ENCODE measurements around the gene PDE4C.
"Not testable (repeated sequence)": the region's sequence is repeated elsewhere in the genome, so short reads cannot be mapped to it uniquely, and the experiment has no call there.

PDE4C gene

DNA sequence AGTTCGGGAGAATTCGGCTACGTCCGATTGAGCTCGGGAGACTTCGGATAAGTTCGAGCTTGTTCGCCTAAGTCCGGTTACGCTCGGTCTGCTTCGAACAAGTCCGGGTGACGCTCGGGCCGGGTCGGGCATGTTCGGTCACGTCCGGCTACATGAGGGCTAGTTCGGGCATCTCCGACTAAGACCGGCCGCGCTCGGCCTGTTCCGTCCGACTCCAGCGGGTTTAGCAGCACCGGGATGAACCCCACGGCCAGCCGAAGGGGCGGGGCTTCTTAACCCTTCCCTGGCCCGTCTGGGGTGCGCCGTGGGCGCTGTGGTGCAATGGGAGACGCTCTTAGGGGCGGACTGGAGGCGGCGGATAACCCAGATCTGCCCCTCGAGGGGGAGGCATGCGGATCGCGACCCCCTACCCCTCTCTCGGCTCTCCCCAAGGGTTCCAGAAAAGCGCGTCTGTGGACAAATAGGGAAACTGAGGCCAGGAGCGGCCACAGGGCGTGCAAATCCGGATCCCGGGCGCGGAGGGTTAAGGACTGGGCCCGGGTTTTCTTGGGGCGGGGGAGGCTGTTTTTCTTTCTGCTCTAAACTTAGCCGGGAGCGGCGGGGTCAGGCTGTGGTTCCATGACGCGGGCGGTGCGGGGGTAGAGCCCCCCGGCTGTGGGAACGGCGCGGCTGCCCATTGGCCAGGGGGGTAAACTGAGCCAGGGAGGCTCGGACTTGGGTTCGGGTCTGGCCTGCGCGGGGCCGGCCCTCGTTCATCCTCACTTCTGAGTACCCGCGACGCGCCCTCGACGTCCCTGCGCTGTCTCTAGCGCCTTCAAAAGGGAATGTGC lies 1.5 kb downstream of the PDE4C start:
- Mint-ChIP-seq H3K36me3 (ENCODE audit: insufficient read depth) (peaks cover 2% of the 10 kb centered on the region), H3K27ac (peak overlapping the region in 1 of 2 donors; percentile 85), H3K4me1 (ENCODE audit: low read depth in 2 of 2) (peaks cover 18 to 24% of the 10 kb centered on the region in 2 donors), H3K9me3 (no peaks in the 10 kb centered on the region), H3K4me3 (peak overlapping the region; percentile 84 to 97), H3K27me3 (peaks cover 52 to 86% of the 10 kb centered on the region in 2 donors)
- DNase-seq (peak; percentile 79 to 81 (median 80)), ATAC-seq (replicated peaks) (peak; percentile 94)

DNA sequence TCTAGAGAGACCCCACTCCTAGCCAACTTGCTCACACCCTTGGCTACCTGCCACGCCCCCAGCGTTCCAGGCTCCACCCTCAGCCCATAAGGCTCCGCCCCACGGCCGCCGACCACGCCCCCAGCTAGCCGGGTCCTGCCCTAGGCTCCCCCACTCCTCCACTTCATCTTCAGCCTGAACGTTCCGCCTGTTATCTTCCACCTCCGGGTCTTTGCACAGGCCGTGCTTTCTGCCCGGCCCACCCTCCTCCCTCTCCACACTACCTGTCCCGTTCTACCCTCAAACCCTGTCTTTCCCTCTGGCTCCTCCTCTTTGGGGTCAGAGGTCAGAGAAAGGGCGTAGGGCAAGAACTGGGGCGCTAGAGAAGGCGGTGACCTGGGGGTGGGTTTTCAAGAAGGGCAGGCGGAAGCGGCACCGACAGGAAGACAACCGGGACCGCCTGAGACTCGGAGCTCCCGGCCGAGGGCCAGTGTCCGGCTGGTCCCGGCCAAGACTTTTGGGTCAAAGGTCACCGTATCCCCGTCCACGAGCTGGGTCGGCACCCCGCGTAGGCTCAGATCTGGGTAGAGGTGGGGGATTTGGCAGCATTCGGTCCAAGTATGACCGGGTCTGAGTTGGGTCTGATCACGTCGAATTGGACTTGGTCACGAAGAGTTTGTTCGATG lies 2.2 kb downstream of the PDE4C start:
- Mint-ChIP-seq H3K27ac (peak overlapping the region in 1 of 2 donors; percentile 85), H3K36me3 (ENCODE audit: insufficient read depth) (peaks cover 2% of the 10 kb centered on the region), H3K4me3 (peak overlapping the region; percentile 84 to 97), H3K4me1 (ENCODE audit: low read depth in 2 of 2) (peaks cover 18 to 23% of the 10 kb centered on the region in 2 donors), H3K27me3 (peaks cover 49 to 81% of the 10 kb centered on the region in 2 donors), H3K9me3 (no peaks in the 10 kb centered on the region)
- ATAC-seq (replicated peaks) (peak; percentile 5), DNase-seq (peak in 1 of 3 experiments; percentile 25)

DNA sequence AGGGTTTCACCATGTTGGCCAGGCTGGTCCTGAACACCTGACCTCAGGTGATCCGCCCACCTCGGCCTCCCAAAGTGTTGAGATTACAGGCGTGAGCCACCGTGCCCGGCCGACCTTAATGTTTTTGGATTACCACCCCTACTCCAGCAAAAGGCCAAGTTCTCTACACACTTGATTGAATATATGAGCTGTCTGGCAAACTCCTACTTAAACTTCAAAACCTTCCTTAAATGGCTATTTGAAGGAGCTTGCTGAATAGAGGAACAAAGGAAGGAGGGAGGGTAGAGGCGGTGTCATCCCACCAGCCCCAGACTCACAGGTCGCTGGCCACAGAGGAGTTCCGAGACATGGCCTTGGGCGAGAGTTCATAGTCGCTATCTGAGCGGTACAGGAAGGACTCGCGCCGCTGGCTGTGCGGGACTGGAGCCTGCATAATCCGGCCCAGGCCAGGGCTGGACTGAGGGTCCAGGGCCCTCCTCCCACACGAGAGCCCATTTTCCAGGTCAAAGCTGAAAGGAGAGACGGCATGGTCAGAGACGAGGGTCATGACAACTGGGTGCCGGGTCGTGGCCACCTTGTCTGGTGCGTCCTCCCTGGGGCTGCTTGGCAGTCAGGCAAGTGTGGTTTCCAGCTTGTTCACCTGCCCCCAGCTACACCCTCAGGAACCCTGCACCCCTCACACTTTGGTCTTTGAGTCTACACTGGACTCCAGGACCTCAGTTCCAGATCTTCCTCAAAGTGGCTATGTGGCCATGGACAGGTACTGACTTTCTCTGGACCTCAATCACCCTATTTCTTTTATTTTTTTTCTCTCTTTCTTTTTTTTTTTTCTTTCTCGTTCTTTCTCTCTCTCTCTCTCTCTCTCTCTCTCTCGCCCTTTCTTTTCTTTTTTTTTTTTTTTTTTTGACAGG lies 4.2 kb downstream of the PDE4C start:
- H3K4me3 Mint-ChIP-seq = no peak overlapping the region
- peaks cover under 1% of the 10 kb centered on the region for H3K36me3 Mint-ChIP-seq (ENCODE audit: insufficient read depth)
- no peak overlapping the region for H3K27ac Mint-ChIP-seq
- peaks cover 18 to 21% of the 10 kb centered on the region in 2 donors for H3K4me1 Mint-ChIP-seq (ENCODE audit: low read depth in 2 of 2)
- no peak for ATAC-seq (replicated peaks)
- peaks cover 38 to 69% of the 10 kb centered on the region in 2 donors for H3K27me3 Mint-ChIP-seq
- H3K9me3 Mint-ChIP-seq = no peaks in the 10 kb centered on the region
- no peak for DNase-seq

DNA sequence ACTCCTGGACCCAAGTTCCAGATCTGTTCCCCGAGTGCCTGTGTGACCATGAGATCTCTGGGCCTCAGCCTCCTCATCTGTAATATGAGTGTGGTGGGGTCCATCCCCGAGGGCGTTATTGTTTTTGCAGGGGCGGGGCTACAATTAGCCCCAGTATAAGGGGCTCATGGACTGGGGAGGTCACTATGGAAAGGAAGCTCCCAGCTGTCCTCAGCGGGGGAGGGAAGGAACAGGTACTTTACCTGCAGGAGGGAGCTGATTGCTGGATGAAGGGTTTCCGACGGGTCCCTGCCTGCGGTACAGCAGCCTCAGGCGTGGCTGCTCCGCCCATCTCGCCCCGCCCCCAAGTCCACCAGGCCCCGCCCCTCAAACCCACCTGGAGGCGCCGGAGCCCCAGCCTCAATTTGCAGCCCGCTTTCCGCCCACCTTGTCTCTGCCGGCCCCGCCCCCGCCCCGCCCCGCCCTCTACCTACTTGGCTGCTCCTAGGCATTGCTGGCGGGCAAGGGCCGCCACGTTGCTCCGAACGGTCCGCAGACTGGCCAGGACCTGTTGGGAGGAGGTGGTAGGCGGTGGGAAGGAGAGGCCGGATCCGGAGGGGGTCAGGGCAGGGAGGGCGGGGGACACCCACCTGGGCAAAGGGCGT lies 5.5 kb downstream of the PDE4C start:
- peaks cover 28 to 56% of the 10 kb centered on the region in 2 donors for H3K27me3 Mint-ChIP-seq
- DNase-seq = no peak

DNA sequence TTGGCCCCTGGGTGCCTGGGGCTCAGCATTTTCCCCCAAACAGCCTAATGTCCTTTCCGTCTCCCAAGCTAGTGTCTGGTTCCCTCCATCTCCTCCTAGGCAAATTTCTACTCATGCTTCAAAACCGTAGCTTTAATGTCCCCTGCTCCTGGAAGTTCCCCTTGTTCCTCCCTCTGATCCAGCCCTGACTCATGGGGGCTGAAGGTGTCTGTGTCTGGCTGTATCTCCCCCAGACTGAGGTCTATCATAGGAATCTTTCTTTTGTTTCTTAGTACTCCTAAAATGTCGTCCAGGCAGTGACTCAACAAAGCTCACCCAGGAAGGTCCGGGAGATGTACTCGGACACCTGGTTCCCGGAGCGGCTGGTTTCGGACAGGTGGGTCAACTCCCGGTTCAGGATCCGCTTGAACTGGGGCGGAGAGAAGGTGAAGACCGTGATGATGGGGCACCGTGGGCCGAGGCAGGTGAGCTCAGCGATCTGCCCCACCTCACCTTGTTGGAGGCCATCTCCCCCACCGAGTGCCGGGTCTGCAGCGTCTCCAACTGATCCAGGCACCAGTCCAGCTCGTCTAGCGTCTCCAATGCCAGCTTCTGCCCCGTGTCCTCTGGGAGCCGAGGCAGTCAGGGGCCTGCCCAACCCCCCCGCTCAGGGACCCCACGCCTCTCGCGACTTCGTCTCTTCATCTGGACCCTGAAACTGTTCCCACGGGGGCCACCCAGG lies 6.2 kb downstream of the PDE4C start:
- ATAC-seq (replicated peaks) = no peak
- Mint-ChIP-seq H3K27ac (no peak overlapping the region), H3K27me3 (peaks cover 22 to 49% of the 10 kb centered on the region in 2 donors), H3K4me3 (no peak overlapping the region), H3K4me1 (ENCODE audit: low read depth in 2 of 2) (peaks cover 13 to 15% of the 10 kb centered on the region in 2 donors), H3K9me3 (no peaks in the 10 kb centered on the region), H3K36me3 (ENCODE audit: insufficient read depth) (no peaks in the 10 kb centered on the region)
- DNase-seq = no peak

More for the DNA sequence above, 5.5 kb downstream of the PDE4C start:
- Mint-ChIP-seq H3K36me3 (ENCODE audit: insufficient read depth) (no peaks in the 10 kb centered on the region), H3K27ac (no peak overlapping the region), H3K4me1 (ENCODE audit: low read depth in 2 of 2) (peaks cover 15 to 18% of the 10 kb centered on the region in 2 donors), H3K9me3 (no peaks in the 10 kb centered on the region), H3K4me3 (no peak overlapping the region)
- ATAC-seq (replicated peaks) = no peak

DNA sequence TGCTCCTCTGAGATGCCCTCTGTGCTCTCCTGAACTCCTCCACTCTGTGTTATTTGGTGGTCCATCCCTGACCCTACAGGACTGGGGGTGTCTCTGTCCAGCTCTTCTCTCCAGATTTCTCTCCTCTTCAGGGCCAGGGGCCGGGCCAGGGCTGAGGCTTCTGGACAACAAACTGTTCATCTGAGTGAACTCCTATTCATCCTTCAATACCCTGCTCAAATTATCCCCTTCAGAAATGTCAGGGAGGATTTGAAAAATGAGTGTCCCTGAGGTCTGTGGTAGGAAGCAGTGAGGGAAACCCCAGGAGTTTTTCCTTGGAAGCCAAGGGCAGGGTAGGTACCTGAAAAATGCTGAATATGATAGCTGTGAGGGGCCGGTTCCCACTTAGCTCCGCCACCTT lies 7.6 kb downstream of the PDE4C start:
- H3K9me3 Mint-ChIP-seq = no peaks in the 10 kb centered on the region
- no peaks in the 10 kb centered on the region for H3K36me3 Mint-ChIP-seq (ENCODE audit: insufficient read depth)
- H3K27me3 Mint-ChIP-seq = peaks cover 8 to 34% of the 10 kb centered on the region in 2 donors
- no peak for DNase-seq
- peaks cover 0 to 5% of the 10 kb centered on the region in 2 donors for H3K4me1 Mint-ChIP-seq (ENCODE audit: low read depth in 2 of 2)
- no peak for ATAC-seq (replicated peaks)
- H3K27ac Mint-ChIP-seq = no peak overlapping the region
- H3K4me3 Mint-ChIP-seq = no peak overlapping the region

DNA sequence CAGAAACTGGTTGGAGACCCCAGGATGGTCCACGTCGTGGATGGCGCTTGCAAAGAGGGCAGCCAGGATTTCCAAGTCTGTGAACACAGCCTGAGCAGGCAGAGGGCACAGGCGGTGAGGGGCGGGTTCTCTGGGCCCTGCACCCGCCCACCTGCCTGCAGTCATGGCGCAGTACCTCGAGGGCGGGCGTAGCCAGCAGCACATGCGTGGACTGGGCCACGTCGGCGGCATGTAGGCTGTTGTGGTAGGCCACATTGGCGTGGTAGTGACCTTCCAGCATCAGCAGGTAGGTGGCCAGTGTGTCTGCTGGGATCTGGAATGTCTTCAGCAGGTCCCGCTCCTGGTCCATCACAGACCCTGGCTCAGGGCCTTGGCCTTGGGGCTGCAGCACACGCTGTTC lies 8.1 kb downstream of the PDE4C start:
- peaks cover 0 to 5% of the 10 kb centered on the region in 2 donors for H3K4me1 Mint-ChIP-seq (ENCODE audit: low read depth in 2 of 2)
- no peak for DNase-seq
- H3K27me3 Mint-ChIP-seq = peaks cover 5 to 32% of the 10 kb centered on the region in 2 donors
- no peak overlapping the region for H3K4me3 Mint-ChIP-seq
- H3K9me3 Mint-ChIP-seq = no peaks in the 10 kb centered on the region
- H3K36me3 Mint-ChIP-seq (ENCODE audit: insufficient read depth) = no peaks in the 10 kb centered on the region
- no peak for ATAC-seq (replicated peaks)
- H3K27ac Mint-ChIP-seq = no peak overlapping the region

DNA sequence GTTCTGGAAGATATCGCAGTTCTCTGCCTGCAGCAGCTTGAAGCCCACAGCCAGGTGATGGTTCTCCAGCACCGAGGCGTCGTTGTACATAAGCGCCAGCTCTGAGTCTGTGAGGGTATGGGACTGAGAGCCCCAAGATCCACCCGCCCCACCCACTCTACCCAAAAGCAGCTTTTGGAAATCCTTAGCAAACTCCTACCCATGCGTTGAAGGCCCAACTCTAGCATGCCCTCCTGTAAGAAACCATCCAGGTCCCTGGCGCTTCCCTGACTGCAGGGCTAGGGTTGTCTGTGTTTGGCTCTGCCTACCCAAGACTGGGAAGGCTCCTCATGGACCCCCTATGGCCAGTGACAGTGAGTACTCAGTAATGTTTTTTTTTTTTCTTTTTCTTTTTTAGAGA lies 9.4 kb downstream of the PDE4C start:
- Mint-ChIP-seq H3K9me3 (no peaks in the 10 kb centered on the region), H3K27me3 (peaks cover 5 to 20% of the 10 kb centered on the region in 2 donors), H3K4me3 (no peak overlapping the region), H3K4me1 (ENCODE audit: low read depth in 2 of 2) (peaks cover 0 to 5% of the 10 kb centered on the region in 2 donors), H3K27ac (no peak overlapping the region), H3K36me3 (ENCODE audit: insufficient read depth) (no peaks in the 10 kb centered on the region)
- ATAC-seq (replicated peaks) (no peak), DNase-seq (no peak)

DNA sequence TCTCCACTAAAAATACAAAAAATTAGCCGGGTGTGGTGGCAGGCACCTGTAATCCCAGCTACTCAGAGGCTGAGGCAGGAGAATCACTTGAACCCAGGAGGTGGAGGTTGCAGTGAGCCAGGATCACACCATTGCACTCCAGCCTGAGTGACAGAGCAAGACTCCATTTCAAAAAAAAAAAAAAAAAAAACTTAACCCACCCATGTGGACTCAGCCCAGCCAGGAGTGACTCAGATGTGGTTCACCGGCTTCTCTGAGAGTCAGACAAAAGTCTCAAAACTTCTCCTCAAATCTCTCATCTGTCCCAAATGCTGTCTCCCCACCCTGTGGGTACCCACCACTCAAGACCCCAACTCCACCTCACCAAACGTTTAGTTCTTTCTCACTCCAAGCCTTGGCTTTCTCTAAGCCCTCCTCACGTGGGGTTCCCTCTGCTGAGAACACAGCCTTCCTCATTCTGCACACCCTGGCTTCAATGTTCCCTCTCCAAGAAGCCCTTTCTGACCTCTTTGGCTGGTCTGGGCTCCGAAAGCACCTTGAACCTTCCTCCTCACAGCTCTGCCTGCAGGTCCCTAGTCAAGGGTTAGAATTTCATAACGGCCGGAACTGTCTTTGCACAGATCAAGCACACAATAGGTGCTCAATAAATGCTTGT lies 11.3 kb downstream of the PDE4C start:
- Mint-ChIP-seq H3K36me3 (ENCODE audit: insufficient read depth) (peaks cover 4% of the 10 kb centered on the region), H3K27me3 (peaks cover 6 to 20% of the 10 kb centered on the region in 2 donors), H3K4me3 (no peak overlapping the region), H3K9me3 (no peaks in the 10 kb centered on the region), H3K27ac (no peak overlapping the region), H3K4me1 (ENCODE audit: low read depth in 2 of 2) (peaks cover 0 to 2% of the 10 kb centered on the region in 2 donors)
- ATAC-seq (replicated peaks) (no peak), DNase-seq (no peak)

DNA sequence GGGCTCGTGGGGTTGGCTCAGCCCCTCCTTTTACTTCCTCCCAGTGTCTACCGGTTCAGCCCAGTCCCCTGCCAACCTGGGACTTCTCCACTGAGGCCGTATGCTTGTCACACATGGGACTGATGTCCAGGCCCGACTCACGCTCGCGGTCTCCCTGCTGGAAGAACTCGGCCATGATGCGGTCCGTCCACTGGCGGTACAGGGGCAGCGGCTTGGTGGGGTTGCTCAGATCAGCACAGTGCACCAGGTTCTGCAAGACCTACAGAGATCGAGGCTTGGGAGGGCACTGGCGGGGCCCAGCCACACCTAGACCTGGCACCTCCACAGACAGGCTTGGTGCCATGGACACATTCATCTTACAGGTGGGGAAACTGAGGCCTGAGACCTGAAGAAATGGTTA lies 14.6 kb downstream of the PDE4C start:
- H3K4me3 Mint-ChIP-seq = no peak overlapping the region
- DNase-seq (no peak), ATAC-seq (replicated peaks) (no peak)
- H3K4me1 Mint-ChIP-seq (ENCODE audit: low read depth in 2 of 2) = peaks cover 0 to 2% of the 10 kb centered on the region in 2 donors
- H3K27me3 Mint-ChIP-seq = peaks cover 9 to 28% of the 10 kb centered on the region in 2 donors
- H3K36me3 Mint-ChIP-seq (ENCODE audit: insufficient read depth) = peaks cover 4% of the 10 kb centered on the region
- H3K27ac Mint-ChIP-seq = no peak overlapping the region
- H3K9me3 Mint-ChIP-seq = no peaks in the 10 kb centered on the region

DNA sequence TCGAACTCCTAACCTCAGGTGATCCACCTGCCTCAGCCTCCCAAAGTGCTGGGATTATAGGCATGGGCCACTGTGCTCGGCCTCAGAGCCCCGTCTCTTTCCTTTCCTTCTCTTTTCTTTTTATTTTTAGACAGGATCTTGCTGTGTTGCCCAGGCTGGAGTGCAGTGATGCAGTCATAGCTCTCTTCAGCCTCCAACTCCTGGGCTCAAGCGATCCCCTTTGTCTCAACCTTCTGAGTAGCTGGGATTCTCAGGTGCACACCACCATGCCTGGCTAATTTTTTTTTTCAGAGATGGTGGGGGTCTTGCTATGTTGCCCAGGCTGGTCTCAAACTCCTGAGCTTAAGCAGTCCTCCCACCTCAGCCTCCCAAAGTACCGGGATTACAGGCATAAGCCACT lies 16.3 kb downstream of the PDE4C start:
- H3K36me3 Mint-ChIP-seq (ENCODE audit: insufficient read depth); H3K4me1 Mint-ChIP-seq (ENCODE audit: low read depth in 2 of 2): not testable (repeated sequence)

More for the DNA sequence above, 16.3 kb downstream of the PDE4C start:
- H3K27me3 Mint-ChIP-seq = peaks cover 9 to 28% of the 10 kb centered on the region in 2 donors
- not testable (repeated sequence) for H3K4me3 Mint-ChIP-seq; H3K9me3 Mint-ChIP-seq; DNase-seq; H3K27ac Mint-ChIP-seq; ATAC-seq (replicated peaks)

All from effector memory CD8-positive, alpha-beta T cell (primary cell).